GM19467 (cell line): ENCODE data around the gene WWOX.

ENCODE experiments used
- ATAC-seq: cut with Tn5 transposase; IDR thresholded peaks from one replicate; pipeline ENCODE4 v1.9.1; 2021; ENCODE audit warnings: mild to moderate bottlenecking, moderate library complexity; ENCODE audit not compliant: unreplicated experiment

Gene WWOX

DNA sequence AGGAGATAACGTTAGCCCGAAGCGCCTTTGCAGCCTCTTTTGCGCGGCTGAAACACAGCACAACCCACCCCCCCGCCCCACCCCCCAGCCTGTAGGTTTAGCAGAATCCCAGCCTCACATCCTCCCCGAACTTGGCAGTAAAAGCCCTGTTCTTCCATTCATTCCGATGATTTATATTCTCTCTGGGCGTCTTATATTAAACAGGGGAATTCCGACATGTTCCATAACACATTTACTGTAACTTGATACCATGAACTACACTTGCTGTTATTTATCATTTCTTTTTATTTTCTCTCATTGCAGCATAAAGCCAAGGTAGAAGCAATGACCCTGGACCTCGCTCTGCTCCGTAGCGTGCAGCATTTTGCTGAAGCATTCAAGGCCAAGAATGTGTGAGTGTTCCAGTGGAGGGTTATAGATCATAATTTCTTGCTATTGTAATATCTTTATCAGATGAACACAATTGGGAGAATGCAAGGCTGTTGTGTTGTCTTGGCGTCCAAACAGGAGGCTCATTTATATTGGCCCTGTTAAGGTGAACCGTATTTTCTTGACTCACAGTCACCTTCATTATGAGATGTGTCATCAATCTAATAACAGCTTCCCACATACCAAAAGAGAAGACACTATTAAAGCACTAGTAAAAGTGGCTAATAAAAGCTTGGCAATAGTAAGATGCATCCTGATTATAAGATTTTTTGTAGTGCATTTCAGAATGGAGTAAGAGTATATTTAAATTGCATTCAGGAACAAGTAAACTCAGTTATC, 287.3 kb downstream of the WWOX start:
- ATAC-seq = no peak

DNA sequence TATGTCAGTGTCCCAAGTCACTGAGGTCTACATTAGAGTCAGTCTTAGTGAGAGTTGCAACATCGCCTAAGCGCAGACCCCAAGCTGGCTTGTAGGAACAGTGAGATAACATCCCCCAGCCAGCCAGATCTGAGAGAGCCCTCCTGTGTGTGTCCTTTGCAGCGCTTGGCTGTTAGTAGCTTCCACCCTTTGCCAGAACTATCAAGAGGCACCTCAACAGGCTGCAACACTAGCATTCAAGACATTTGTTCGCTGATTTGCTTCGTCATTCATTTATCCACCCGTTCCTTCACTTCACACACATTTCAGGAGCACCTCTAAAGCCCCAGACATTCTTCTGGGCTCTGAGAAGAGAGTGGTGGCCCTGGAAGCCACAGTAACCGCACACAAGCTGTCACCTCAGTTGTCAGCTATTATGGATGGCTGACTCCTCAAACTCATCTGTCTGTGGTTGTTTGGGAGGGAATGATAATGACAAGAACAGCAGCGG, 289.6 kb downstream of the WWOX start:
- ATAC-seq = no peak

DNA sequence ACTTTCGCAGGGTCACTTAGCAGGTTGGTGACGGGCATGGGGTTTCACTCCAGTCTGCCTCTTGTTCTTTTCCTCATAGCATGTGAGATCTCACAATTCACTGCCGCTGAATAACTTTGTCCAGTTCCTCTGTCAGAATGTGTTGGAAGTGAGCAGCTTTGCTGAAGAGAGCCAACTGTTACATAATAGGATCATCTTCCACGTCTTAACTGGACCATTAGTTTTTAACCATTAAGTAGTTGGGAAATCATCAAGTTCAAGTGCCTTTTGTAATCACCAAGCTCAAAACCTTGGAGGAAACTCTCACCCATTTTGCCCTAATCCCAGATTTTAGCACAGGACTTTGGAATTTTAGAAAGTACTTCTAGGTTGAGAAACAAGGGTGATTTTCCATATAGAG, 290.6 kb downstream of the WWOX start:
- no peak for ATAC-seq

DNA sequence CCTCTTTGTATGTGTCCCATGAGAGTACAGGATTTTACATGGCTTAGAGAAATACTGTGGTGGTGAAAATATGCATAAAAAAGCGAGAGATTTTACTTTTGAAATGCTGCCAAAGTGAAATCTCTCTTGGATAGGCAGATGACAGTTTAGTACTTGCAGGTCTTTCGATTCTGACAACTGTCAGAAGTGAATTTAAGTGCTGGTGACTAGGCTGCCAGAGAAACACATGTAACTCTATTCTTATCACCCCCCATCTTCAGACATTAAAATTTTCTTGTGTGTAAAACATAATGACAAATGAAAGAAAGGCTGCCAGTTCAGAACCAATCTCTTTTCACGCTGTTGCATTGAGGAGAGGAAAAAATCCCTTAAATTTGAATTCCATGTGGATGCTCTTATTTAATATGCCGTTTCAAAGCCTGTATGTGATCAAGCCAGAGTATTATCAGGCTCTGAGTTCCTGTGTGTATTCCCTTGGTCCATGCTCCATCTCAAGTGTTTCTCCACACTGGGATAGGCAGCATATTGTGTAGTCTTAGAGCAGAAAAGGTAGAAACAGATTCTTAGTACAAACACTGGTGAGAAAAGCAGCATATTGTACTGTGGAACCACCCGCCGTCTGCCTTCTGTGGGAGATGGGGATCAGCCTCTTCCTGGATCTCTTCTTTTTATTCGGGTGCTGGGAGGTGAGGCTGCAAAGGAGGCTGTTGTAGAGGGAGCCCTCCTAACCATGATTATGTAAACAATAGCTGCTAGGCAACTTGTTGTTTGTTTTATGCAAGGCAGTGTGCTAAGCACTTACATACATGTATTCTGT, 291.3 kb downstream of the WWOX start:
- ATAC-seq = no peak

DNA sequence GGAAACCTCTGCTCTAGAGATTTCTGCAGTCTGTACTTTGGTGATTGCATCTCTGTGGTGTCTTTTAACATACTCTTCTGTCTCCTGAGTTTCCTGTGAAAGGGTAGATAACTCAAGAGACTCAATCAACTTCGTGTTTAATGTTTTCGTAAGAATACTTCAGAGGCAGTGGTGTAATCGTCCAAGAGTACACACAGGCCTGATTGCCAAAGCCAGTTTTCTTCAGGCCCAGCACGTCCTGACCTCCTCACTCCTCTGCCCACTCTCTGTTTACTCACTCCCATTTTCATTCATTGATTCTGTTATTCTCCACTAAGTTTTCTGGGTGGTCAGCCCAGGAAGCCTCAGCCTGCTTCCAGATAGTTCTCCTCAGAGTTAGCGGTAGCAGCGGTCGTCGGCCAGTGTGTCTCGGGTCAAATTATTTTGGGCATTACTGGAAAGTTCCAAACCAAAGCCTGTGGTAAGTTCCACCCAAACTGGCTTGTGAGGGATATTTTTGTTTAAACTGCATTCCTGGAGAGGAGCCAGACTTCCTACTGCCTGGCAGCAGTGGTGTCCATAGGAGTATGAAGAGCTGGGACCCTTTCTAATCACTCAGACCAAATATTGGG, 293.2 kb downstream of the WWOX start:
- no peak for ATAC-seq

DNA sequence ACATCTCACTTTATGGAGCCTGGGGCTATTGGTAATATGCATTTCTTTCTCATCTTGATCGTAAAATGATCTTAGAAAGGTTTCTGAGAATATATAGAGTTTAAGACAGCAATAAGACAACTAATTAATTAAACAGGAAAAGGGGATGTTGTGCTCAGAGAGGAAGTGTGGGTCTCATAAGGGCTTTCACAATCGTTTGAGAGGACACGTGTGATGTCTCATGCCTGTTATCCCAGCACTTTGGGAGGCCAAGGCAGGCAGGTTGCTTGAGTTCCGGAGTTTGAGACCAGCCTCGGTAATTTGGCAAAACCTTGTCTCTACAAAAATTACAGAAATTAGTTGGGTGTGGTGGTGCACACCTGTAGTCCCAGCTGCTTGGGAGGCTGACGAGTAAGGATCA, 295.6 kb downstream of the WWOX start:
- no peak for ATAC-seq

DNA sequence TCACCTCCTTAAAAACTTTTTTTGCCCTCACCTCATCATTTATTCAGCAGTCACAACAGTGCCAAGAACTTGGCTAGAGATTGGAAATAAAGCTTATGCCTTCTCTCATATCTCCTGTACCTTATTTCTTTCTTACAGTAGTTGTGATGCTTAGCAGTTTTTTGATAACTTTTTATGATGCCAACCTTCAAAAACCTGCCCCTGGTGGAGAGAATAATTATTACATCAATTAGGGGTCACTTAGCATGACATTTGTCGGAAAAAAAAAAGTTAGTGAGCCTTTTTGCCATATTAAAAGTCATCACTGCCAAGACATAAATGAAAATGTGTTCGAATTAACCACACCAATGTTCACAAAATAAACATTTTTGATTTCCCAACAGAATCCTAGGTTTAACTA, 296.6 kb downstream of the WWOX start:
- ATAC-seq = no peak

DNA sequence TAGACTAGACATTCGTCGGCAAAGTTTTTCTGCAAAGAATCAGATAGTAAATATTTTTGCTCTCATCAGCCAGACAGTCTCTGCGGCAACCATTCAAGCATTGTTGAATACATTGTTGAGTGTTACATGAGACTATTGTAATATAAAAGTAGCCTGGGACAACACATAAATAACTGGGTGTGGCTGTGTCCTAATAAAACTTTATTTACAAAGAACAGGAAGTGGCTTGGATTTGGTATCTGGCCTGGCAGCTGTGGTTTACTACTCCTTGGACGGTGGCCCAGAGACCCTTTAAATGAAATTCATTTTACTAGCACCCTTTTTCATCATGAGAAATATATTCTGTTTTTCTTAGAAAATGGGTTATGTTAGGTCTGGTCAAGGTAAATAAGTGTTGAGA, 297.2 kb downstream of the WWOX start:
- no peak for ATAC-seq

DNA sequence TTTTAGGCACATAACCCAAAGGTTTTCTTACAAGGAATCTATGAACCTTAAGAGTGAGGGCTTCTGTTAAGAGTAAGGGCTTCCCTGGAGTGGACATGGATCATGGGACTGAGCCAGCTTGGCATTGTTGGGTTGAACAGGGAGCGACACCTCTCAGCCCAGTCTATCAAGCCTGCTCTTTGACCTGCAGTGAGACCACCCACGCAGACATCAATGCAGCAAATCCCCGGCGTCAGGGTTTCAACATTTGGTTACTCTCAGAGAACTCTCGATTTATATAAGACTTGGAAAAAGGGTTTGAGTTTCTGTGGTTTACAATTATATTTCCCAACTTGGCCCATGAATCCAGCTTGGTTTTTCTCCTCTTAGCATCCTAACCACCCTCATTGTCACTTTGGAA, 299.9 kb downstream of the WWOX start:
- no peak for ATAC-seq

DNA sequence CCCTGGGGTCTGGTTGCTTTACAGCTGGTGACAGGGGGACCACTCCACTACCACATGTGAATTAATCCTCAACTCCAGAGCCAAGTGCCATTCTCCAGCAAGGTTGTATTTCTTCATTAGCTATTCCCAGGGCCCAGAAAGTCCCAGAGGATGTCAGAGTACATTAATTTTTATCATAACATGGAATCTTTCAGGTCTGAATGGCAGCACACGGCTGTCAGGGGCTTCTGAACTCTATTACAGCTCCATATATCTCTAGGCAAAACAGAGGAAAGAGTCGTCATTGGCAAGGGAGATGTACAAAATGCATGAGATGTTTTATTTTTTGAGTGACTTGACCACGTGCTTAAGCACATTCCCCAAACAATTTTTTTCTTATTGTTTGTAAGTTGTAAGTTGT, 303.4 kb downstream of the WWOX start:
- ATAC-seq = no peak

DNA sequence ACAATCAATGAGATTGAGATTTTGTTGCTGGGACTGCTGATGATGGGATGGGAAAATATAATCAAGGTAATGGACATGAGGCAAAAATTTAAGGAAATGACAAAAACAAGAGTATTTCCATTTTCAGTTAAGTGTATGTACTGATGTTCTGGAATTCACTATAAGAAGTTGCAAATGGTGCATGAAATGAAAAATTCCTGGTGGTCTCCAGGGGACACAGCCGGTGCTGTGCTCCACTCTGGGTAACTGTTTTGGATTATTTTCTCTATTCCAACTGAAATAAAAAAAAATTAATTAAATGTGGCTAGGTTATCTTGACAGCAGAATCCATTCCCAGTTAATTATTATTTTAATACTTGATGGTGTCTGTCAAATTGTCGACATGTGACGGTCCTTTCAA, 305.6 kb downstream of the WWOX start:
- no peak for ATAC-seq

DNA sequence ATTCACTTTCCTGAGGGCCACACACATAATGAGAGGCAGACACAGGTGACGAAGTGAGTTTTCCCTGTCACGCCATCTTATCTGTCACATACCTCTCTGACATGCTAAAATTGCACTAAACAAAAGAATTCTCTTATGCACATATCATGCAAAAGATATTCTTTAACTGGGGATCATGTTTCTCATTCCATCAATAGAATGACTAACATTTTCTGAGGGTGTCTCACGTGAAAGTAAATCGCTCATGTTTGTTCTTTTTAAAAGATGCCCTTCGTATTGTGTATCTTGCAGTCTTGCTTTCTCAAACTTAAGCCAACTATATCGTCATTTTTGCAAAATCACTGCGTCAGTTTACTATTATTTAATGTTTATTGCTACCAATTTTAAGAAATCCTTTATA, 306.4 kb downstream of the WWOX start:
- ATAC-seq = no peak

DNA sequence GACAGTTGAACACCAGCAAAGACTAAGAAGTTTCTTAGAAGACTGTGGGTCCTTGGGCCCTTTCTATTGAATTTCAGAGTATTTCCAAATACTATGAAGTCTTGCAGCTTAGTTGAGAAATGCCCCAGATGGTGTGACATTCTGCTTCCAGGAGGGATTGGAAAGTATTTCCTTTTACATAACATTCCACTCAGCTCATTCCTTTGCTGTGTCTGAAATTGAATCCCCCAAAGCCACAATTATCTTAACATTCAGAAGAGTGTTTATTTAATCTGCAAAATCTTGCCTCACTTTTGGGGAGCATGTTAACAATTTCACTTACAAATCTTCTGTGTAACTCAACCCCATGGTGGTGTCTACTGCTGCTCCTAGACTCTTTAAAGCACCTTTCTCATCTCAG, 307.7 kb downstream of the WWOX start:
- ATAC-seq = no peak

DNA sequence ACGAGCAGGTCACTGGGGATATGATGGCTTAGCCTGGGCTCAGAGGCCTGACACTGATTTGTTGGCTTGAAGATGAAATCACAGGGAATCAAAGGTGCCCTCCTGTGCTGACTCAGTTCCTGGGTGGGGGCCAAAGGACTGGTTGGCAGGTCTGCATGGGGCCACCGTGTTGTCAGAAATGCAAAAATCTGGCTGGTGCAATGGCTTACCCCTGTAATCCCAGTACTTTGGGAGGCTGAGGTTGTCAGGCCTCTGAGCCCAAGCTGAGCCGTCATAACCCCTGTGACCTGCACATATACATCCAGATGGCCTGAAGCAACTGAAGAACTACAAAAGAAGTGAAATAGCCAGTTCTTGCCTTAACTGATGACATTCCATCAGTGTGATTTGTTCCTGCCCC, 314.2 kb downstream of the WWOX start:
- no peak for ATAC-seq

DNA sequence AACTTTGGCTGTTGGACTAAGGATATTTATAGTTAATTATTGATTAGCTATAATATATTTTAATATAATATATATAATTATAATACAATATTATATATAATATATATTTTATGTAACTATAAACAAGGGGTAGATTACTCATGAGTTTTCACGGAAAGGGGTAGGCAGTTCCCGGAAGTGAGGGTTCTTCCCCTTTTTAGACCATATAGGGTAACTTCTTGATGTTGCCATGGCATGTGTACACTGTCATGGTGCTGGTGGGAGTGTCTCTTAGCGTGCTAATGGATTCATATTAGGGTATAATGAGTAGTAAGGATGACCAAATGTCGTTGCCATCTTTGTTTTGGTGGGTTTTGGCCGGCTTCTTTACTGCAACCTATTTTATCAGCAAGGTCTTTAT, 315.6 kb downstream of the WWOX start:
- no peak for ATAC-seq

DNA sequence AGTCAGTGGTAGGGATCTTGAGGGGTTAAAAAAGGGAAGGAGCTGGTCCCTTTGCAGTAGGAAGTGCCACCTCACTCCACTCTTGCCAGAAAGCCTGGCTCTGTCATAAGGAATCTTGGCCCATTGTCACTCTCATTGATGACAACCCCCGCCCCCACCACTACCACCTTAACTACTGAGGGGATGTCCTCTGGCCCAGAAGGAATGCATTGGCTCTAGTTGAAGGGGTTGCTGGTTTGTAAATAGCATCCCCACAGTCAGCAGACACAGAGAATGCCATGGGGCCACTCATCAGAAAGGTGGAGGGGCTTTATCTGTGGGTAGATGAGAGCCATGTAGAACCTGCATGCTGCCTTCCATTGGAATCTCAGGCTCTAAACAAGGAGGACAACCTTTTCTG, 316.2 kb downstream of the WWOX start:
- ATAC-seq = no peak

DNA sequence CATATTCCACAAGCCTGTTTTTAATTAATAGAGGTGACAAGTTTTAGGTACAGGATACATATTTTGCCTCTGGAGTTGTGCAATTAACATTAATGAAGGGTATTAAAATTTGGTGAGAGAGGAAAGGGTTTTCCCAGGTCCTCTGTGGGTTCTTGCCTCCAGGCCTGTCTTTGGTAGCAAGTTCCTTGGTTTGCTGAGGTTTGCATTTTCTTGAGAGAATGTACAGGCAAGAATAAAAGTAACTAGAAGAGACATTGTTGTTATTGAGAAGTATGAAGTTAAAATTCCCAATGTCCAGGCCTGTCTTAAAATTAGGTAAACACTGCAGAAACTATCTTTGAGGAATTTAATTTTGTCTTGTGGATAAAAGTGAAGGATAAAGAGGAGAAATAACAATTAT, 316.9 kb downstream of the WWOX start:
- ATAC-seq = no peak

DNA sequence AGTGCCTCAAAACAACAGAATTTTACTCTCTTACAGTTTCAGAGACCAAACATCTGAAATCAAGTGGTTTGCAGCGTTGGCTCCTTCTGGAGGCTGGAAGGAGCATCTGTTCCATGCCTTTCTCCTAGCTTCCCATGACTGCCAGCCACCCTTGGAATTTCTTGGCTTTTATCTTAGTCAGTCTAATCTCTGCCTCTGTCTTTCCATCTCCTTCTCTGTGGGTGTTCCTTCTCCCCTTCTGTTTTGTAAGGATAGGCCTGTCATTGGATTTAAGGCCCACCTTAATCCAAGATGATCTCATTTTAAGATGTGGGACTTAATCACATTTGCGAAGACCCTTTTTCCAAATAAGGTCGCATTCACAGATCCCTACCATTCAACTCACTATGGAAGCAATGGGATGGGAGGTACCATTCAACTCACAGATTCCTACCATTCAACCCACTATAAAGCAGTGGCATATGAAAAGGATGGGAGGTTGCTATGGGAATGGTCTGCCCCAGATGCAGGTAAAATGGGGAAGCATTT, 321.8 kb downstream of the WWOX start:
- no peak for ATAC-seq

DNA sequence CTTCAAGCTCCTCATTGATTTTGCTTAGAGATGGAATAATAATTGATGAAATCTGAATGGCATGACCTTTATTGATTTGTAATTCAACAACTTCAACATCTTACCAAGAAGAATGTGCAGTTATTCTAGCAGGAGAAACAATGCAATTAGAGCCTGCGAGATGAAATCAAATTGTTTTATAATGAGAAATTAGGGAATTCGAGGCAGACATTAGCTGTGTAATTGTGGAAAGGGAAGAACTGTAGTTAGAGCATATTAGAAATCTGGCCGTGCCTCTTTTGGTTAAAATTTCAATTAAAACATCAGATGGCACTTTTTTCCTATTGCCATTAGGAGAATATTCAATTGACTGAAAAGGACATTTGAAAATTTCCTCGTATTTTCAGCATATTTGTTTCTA, 325.8 kb downstream of the WWOX start:
- ATAC-seq = no peak

DNA sequence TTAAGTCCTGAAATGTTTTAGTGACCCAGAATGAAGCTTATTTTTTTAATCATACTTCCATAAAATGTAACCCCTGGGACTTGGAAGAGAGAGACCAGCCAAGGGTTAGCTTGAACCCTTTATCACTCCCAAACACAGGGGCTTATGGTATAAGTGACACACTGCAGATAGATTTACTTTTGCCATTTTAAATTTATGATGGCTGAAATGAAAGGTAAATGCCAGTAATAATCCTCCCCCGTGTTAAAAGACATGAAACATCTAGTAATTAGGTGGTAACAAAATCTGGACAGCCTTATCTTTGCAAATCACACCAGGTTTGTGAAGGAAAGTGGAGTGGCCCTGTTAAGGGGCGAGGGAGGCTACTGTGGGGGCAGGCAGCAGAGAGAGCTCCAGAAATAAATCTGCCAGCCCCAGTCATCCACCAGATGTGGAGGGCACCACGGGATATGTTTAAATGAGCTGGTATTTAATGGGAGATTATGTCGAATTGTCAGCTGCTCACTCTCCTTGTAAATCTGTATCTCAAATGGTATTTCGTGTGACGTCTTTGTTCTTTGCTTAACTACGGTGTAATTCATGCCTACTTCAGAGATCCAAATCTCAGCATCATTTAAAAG, 326.5 kb downstream of the WWOX start:
- ATAC-seq = no peak

DNA sequence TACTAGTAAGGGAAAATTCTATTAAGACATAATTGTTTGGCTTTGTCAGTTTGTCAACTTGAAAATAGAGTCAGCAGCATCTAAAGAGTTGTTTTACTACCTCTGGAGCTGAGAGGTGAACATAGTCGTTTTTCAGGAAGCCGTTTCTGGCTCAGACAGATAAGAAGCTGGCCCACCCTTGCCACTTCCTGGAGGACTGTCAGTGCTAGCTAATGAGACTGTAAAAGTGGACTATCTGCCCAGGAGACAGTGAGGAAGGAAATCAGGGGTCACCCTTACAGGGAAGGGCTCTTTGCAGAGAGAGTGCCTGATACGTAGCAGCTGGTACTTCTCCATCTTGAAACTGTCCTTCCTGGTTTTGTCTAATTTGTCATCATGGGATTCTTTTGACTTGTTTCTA, 328.7 kb downstream of the WWOX start:
- no peak for ATAC-seq
